Medulla oblongata (tissue), 1 donor: ENCODE results near the gene KMT2C.
"Not testable (repeated sequence)": the region's sequence is repeated elsewhere in the genome, so short reads cannot be mapped to it uniquely, and the experiment has no call there.

Experiments
- DNase-seq: peaks from one replicate; pipeline ENCODE4 v3.0.0-alpha.2; 2015; ENCODE audit errors: extremely low spot score

Gene KMT2C

GRCh38 chr7:152435384-152436110, at the start of gene KMT2C:
KMT2C (minus strand) TSS chr7:152436003; CDS start chr7:152435786, 217 bp downstream.
- peak; percentile 61 for DNase-seq

GRCh38 chr7:152481082-152481481, 45.3 kb upstream of the KMT2C start:
- no peak for DNase-seq

- no peak for DNase-seq
These were observed 44.9 kb upstream of the KMT2C start for GRCh38 chr7:152480664-152481063.

GRCh38 chr7:152479595-152479994, 43.8 kb upstream of the KMT2C start:
- DNase-seq: no peak

- no peak for DNase-seq
These were observed 42.3 kb upstream of the KMT2C start for GRCh38 chr7:152478140-152478539.

- DNase-seq: no peak
These were observed 41.3 kb upstream of the KMT2C start for GRCh38 chr7:152477079-152477478.

GRCh38 chr7:152476551-152476950, 40.7 kb upstream of the KMT2C start:
- no peak for DNase-seq

GRCh38 chr7:152471023-152471620, 35.3 kb upstream of the KMT2C start:
- DNase-seq: not testable (repeated sequence)

- not testable (repeated sequence) for DNase-seq
These were observed 34.6 kb upstream of the KMT2C start for GRCh38 chr7:152470251-152471022.

GRCh38 chr7:152469576-152469975, 33.8 kb upstream of the KMT2C start:
- DNase-seq: not testable (repeated sequence)

- DNase-seq: no peak
These were observed 31.4 kb upstream of the KMT2C start for GRCh38 chr7:152467225-152467624.

GRCh38 chr7:152465119-152465387, 29.2 kb upstream of the KMT2C start:
- DNase-seq: no peak

GRCh38 chr7:152464312-152465118, 28.7 kb upstream of the KMT2C start:
- peak; percentile 65 for DNase-seq

- peak; percentile 100 for DNase-seq
These were observed 28.0 kb upstream of the KMT2C start for GRCh38 chr7:152463709-152464311.

GRCh38 chr7:152462995-152463708, 27.3 kb upstream of the KMT2C start:
- DNase-seq: peak; percentile 52

GRCh38 chr7:152459724-152460251, 24.0 kb upstream of the KMT2C start:
- peak; percentile 65 for DNase-seq

GRCh38 chr7:152451356-152451755, 15.6 kb upstream of the KMT2C start:
- DNase-seq: no peak

- DNase-seq: not testable (repeated sequence)
These were observed 9.7 kb upstream of the KMT2C start for GRCh38 chr7:152445386-152446008.

GRCh38 chr7:152443586-152443985, 7.8 kb upstream of the KMT2C start:
- DNase-seq: no peak

- no peak for DNase-seq
These were observed 6.6 kb upstream of the KMT2C start for GRCh38 chr7:152442330-152442835.
